Neutrophil (primary cell): ENCODE measurements around the gene RSAD1.

Experiments used
- H3K27ac ChIP-seq: fragments of 200-600 bp; sonication (generic); 2 replicates; pipeline ENCODE4 v1.5.1; 2016; ENCODE audit warnings: mild to moderate bottlenecking, moderate library complexity
- H3K27me3 ChIP-seq: fragments of 200-600 bp; sonication (generic); 2 replicates; pipeline ENCODE4 v1.6.0; 2016; ENCODE audit warnings: mild to moderate bottlenecking
- H3K36me3 ChIP-seq: fragments of 200-600 bp; sonication (generic); 2 replicates; pipeline ENCODE4 v1.5.1; 2017
- H3K4me1 ChIP-seq, 2 experiments: fragments of 200-600 bp in 1 of 2; sonication (generic) in 1 of 2; 1 replicate in 1 of 2; 2 replicates in 1 of 2; pipeline versions ENCODE4 v1.5.1 to v1.6.1; 2013 to 2016; ENCODE audit warnings: low read depth in 1 of 2, low read length in 1 of 2, mild to moderate bottlenecking in 1 of 2, moderate library complexity in 1 of 2; ENCODE audit not compliant: control insufficient read depth in 1 of 2, insufficient read depth in 1 of 2
- H3K4me3 ChIP-seq, 2 experiments: fragments of 200-600 bp in 1 of 2; sonication (generic) in 1 of 2; 1 replicate in 1 of 2; 2 replicates in 1 of 2; pipeline ENCODE4 v1.5.1; 2013 to 2016; ENCODE audit warnings: low read depth in 1 of 2, low read length in 1 of 2, mild to moderate bottlenecking in 1 of 2, moderate library complexity in 1 of 2
- H3K9me3 ChIP-seq: fragments of 200-600 bp; sonication (generic); 2 replicates; pipeline ENCODE4 v1.5.1; 2016
- TF ChIP-seq, protein P1 (sequence below): fragments of 200-600 bp; sonication (generic); IDR thresholded peaks from 2 replicates; pipeline ENCODE4 v1.5.1; 2016; ENCODE audit warnings: antibody characterized with exemption

Gene RSAD1

GRCh38 chr17:50508573-50509460, 30.2 kb downstream of the RSAD1 start:
- Histone ChIP-seq H3K27ac (peak overlapping the region; percentile 11), H3K4me1 (peaks cover 7 to 12% of the 10 kb centered on the region in 2 experiments), H3K36me3 (no peaks in the 10 kb centered on the region), H3K27me3 (peaks cover 6% of the 10 kb centered on the region), H3K4me3 (peak overlapping the region; percentile 70 to 80), H3K9me3 (no peaks in the 10 kb centered on the region)
- TF ChIP-seq, protein P1, sequence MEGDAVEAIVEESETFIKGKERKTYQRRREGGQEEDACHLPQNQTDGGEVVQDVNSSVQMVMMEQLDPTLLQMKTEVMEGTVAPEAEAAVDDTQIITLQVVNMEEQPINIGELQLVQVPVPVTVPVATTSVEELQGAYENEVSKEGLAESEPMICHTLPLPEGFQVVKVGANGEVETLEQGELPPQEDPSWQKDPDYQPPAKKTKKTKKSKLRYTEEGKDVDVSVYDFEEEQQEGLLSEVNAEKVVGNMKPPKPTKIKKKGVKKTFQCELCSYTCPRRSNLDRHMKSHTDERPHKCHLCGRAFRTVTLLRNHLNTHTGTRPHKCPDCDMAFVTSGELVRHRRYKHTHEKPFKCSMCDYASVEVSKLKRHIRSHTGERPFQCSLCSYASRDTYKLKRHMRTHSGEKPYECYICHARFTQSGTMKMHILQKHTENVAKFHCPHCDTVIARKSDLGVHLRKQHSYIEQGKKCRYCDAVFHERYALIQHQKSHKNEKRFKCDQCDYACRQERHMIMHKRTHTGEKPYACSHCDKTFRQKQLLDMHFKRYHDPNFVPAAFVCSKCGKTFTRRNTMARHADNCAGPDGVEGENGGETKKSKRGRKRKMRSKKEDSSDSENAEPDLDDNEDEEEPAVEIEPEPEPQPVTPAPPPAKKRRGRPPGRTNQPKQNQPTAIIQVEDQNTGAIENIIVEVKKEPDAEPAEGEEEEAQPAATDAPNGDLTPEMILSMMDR = no peak

DNA sequence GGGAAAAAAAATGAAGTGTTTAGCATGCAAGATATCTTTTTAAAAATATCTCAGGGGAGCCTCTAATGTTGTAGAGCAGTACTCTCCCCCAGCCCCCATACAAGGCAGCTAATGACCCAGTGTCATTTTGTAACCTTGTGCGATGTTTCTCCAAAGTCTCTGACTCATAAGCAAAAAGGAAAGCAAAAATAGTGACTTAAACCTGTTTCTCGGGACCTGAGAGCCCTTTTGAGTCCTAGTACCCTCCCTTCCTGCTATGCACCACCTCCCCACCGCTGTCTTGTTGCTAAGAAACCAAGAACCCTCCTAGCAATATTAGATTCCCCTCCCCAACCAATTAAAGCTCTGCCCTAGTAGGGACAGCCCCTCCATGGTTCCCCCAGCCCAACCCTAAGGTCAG, 32.4 kb downstream of the RSAD1 start:
- Histone ChIP-seq H3K4me1 (peaks cover 7% of the 10 kb centered on the region in 2 experiments), H3K9me3 (no peaks in the 10 kb centered on the region), H3K36me3 (no peaks in the 10 kb centered on the region), H3K27ac (no peak overlapping the region), H3K27me3 (peaks cover 4% of the 10 kb centered on the region), H3K4me3 (no peak overlapping the region)
- TF ChIP-seq, protein P1 = no peak

DNA sequence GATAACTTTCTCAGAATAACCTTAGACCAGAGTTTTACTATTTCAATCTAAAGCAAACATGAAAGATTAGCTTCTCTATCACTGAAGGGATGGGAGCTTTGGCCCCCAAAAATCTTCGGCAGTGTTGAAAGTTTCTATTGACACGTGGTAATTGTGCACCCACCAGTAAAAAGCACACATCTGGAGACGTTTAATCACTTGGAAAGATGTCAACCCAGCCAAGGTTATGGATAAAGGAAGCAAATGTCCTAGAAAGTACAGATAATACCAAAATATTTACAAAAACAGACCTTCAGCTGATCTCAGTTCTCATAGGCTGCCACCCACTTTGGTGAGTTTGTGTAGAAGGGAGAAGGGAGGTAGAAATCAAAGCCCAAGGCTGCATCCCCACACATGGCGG, 34.8 kb downstream of the RSAD1 start:
- Histone ChIP-seq H3K36me3 (no peaks in the 10 kb centered on the region), H3K27ac (no peak overlapping the region), H3K4me3 (no peak overlapping the region), H3K9me3 (no peaks in the 10 kb centered on the region), H3K4me1 (peaks cover 7% of the 10 kb centered on the region in 2 experiments), H3K27me3 (no peaks in the 10 kb centered on the region)
- TF ChIP-seq, protein P1 = no peak

DNA sequence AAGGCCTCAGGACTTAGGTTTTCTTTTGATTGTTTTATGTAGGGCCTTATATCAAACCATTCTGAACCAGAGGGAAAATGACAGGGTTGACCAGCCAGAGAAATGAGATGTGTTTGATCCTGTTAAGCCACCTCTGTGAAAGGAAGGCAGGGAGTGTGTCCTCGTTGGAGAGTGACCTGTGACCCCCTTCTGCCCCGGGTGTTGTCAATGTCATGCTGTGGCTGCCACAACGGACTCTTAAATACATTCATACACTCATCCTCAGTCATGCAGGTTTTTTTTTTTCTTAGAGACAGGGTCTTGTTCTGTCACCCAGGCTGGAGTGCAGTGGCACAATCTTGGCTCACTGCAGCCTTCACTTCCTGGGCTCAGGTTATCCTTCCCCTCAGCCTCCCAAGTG, 35.7 kb downstream of the RSAD1 start:
- no peak overlapping the region for H3K27ac ChIP-seq
- no peaks in the 10 kb centered on the region for H3K9me3 ChIP-seq
- H3K36me3 ChIP-seq = no peaks in the 10 kb centered on the region
- TF ChIP-seq, protein P1 = no peak
- H3K27me3 ChIP-seq = no peaks in the 10 kb centered on the region
- H3K4me3 ChIP-seq = no peak overlapping the region
- no peaks in the 10 kb centered on the region for H3K4me1 ChIP-seq

DNA sequence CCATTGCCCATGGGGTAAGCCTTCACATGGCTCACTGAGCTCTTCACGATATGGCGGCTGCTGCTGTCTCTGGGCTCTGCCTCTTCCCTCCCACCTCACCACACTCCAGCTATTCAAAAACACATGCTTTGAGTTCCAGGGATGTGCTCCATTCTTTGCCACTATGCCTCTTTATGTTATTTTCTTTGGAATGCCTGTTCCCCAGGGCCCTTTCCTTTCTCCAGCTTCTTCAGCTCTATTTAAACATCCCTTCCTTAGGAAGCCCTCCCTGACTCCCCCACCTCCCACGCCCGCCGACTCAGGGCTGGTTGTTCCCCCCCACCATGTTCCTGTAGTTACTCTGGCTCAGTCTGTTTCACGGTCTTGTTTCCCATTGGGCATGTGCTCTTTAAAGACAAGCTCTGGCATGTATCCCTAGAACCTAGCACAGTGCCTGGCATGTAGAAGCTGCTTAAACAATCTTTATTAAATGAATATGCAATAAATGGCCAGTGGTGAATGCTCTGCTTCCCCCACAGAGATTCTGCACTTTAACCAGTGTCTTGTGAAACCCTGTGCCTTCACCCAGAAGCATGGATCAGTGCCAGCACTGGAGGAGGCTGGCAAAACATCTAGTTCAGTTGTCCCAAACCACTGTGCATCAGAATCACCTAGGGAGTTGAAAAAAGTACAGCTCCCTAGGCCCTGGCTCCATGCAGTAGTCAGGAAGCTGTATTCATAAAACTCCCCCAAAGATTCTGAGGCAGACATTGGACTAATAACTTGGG, 36.5 kb downstream of the RSAD1 start:
- TF ChIP-seq, protein P1 = no peak
- no peaks in the 10 kb centered on the region for H3K27me3 ChIP-seq
- H3K36me3 ChIP-seq = no peaks in the 10 kb centered on the region
- no peak overlapping the region for H3K27ac ChIP-seq
- H3K4me3 ChIP-seq = no peak overlapping the region
- H3K9me3 ChIP-seq = no peaks in the 10 kb centered on the region
- no peaks in the 10 kb centered on the region for H3K4me1 ChIP-seq
